GM12892 (cell line): ENCODE results near the gene DTD1.

ENCODE experiments used
- POLR2A ChIP-seq: IDR thresholded peaks from 2 replicates; pipeline ENCODE4 v1.6.1; 2011; ENCODE audit warnings: low read depth, low read length, control low read depth
- POLR2AphosphoS5 ChIP-seq: IDR thresholded peaks from 2 replicates; pipeline ENCODE4 v1.6.1; 2011; ENCODE audit warnings: low read depth, low read length, control low read depth

- TF ChIP-seq POLR2A (no peak), POLR2AphosphoS5 (no peak)
These were observed 101.7 kb downstream of the DTD1 start for GRCh38 chr20:18689557-18689956.
